GM12801 (cell line): Measurements from ENCODE around the gene PCBP2.

Experiments used
- CTCF ChIP-seq: IDR thresholded peaks from one replicate; pipeline ENCODE4 v1.5.1; 2011; ENCODE audit warnings: control low read depth; ENCODE audit not compliant: insufficient read length; ENCODE audit errors: extremely low read depth

Gene PCBP2

GRCh38 chr12:53504004-53504920 lies 52.4 kb downstream of the PCBP2 start:
- no peak for TF ChIP-seq CTCF

GRCh38 chr12:53505086-53505485 lies 53.2 kb downstream of the PCBP2 start:
- TF ChIP-seq CTCF, result no peak

GRCh38 chr12:53505555-53506449 lies 53.9 kb downstream of the PCBP2 start:
- no peak for TF ChIP-seq CTCF

GRCh38 chr12:53506450-53506785 lies 54.5 kb downstream of the PCBP2 start:
- no peak for TF ChIP-seq CTCF

- no peak for TF ChIP-seq CTCF
Observed at GRCh38 chr12:53506881-53507602, 55.1 kb downstream of the PCBP2 start, which contains the start of gene NPFF. Gene NPFF (minus strand): TSS chr12:53507484. CDS start chr12:53507474, 10 bp downstream.

- no peak for TF ChIP-seq CTCF
Observed at GRCh38 chr12:53507603-53507885, 55.6 kb downstream of the PCBP2 start.
